HT-29 (cell line): ENCODE measurements around the gene LEKR1. TPM values are rescaled to one million over a fixed set of nuclear protein-coding genes. Genes with fewer than 3 reads are reported as not detected.

ENCODE experiments used
- DNase-seq: peaks from one replicate; pipeline ENCODE4 v3.0.0-alpha.2; 2015; ENCODE audit warnings: low spot score
- total RNA-seq: library from RNA; depleted of rRNA; stranded (reverse); fragments of >200 nt; shearing (Covaris generic); gene quantifications from 2 replicates; pipeline ENCODE4 v1.2.3, GENCODE V29; 2014

Gene LEKR1
- total RNA-seq, 1 experiment from 2014 or later, result 3.1 TPM

DNA sequence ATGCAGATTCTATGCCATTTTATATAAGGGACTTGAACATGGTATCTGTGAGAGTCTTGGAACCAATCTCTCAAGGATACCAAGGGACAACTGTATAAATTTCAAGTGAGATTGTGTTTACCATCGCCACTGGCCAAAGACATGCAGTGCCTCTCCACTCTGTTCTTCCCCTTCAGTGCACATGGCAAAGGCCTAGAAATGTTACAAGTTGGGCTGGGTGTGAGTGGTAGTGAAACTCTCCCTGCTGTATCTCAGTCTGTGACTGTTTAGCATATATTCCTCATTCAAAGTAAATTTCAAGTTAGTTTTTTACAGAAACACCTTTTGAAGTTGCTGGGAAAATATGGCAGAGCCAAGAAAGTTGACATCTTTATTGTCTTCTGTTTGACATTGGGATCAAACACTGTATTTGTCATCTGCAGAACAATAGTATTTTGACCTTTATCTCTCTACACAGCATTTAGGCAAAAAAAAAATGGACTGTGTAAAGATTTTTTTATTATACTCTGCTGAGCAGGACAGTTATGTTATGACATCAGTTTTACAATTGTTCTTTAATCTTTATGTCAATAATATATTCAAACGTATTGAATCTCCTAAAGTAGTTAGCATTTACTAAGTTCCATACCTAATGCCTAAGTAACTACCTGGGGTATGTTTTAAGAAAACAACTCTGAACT, 232.4 kb downstream of the LEKR1 start:
- DNase-seq, result no peak

- no peak for DNase-seq
Measured at GRCh38 chr3:157059181-157059580, 233.0 kb downstream of the LEKR1 start.

DNA sequence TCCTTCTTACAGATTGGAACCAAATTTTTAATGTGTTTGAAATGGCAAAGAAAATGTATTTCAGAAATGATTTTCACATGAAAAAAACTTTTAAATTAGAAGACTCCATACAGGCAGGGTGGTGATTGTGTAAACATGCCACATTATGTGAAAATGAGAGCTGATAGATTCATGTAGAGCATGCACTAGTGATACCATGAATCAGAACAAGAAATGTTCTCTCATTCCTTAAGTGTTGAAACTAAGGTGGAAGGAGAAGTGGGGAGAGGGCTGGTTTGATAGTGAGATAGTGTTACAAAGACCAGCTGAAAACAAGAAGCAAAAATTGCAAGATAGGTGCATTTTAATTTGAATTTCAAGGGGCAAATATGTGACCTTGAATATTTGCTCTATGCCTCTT, 233.5 kb downstream of the LEKR1 start:
- DNase-seq, result no peak

- DNase-seq, result no peak
Measured at GRCh38 chr3:157061265-157061664, 235.1 kb downstream of the LEKR1 start.

GRCh38 chr3:157063469-157063868, 237.3 kb downstream of the LEKR1 start:
- DNase-seq, result no peak

GRCh38 chr3:157063926-157064325, 237.8 kb downstream of the LEKR1 start:
- no peak for DNase-seq

- DNase-seq, result no peak
Measured at GRCh38 chr3:157064402-157064801, 238.2 kb downstream of the LEKR1 start.

DNA sequence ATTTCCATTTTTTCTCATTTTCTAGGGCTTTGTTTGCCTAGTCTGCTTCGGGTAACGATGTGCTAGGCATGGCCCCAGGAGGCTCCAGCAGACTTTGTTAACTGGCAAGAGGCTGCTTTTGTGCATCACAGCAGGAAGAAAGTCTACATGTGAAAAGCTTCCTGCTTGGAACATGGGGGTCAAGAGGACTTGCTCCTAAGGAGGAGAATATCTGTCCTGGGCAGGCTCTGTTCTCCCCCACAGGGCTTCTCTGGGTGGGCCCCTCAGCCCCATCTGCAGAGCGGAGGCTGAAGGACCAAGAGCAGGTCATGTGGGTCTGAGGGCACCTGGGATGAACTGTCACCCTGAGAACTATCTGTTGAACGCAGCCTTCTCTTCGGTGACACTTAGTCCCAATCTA, 239.0 kb downstream of the LEKR1 start:
- DNase-seq, result no peak

DNA sequence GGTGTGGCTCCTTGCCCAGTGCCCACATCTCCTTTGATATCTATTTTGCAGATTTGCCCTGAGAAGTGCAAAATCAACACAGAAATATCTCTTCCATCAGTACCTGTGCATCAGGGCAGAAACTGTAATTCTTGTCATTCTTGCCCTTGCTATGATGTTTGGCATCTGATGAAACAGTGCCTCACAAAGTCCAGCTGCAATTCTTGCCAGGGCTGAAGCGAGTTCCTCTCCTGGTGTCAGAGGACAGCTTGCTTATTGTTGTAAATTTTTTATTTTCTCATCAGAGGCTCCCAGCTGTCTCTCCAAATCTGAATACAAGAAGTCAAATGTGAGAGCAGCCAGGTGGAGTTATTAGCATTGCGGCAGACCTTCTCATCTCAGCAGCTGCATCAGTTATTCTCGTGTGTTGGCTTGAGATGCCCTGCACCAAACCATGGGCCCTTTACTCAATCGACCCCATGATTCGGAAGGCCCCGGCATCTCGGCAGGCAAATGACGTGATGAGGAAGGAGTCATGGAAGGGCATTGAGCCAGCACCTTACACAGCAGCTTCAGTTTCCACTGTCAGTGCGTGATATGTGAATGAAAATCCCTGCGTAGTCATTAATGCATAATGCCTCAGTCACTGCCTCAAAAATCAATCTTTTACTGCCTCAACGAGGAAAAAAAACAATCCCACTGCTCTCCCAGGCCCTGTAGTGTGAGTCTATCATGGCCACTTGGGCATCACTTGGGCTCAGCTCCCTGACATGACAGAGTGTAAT, 240.4 kb downstream of the LEKR1 start:
- DNase-seq, result no peak

DNA sequence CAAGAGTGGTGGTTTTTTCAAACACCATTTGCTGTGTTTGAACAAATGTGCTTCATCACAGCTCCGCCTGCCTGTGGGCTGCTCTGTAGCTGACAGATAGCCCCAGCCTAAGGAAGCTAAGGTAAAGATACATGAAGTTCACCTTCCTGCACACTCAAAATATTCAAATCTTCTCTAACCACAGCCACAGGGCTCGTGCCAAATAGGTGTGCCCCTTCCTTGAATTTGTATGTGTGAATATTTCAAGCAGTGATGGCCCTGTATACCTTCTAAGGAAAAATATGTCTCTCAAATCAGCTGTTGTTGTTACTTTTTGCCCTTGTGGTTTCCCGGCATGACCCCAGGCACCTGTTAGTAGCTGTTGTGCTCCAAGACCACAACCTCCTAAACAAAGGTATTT, 241.0 kb downstream of the LEKR1 start:
- DNase-seq, result no peak

DNA sequence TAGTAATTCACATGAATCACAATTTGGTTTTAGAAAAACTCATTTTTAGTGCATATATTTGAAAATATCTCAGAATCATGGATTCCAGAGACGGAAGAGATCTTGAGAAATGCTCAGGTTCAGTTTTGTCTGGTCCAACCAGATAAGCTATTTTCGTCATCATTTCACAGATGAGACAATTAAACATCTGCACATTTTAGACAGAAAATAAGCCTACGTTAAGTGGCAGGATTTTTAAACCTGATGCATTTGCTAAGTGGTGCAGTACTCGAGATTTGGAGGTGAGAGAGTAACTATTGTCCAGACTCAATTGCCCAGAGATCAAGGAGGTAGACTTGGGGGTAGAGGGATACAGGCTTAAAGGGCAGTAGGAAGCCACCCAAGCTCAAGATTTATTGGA, 243.3 kb downstream of the LEKR1 start:
- DNase-seq, result no peak

DNA sequence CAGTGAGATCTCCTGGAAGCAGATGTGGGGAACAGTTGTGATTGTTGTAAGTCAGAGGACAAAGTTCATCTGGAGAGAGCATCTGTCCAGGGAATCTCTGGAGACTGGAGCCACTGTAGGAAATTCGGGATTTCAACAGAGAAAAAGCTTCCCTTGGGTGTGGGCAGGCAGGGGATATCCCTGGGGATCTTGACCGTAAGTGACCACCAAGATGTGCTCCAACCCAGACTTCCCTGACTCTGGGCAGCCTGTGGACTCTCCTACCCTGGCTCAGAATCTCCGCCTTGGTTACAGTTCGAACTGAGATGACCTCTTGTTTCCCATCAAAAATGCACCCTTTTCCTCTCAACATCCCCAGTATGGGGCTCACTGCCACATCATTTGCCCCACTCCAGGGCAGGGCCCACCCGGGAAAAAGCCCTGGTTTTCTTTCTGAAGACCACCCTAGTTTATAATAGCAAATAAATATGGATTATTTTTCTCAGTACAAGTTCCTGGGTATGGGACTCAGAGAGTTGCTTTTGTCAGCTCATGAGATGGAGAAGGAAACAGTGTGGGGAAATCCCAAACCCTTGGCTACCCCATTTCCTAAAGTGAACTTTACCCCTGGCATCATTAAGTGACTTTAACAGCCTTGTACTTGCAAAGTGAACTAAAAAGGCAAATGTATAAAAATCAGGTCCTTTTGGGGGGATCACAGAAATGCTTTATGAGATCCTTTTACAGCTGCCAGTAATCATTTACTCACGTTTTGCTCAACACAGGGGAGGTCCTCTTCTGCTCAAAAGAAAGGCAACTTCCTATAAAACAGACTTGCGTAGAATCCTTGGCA, 243.9 kb downstream of the LEKR1 start:
- no peak for DNase-seq

DNA sequence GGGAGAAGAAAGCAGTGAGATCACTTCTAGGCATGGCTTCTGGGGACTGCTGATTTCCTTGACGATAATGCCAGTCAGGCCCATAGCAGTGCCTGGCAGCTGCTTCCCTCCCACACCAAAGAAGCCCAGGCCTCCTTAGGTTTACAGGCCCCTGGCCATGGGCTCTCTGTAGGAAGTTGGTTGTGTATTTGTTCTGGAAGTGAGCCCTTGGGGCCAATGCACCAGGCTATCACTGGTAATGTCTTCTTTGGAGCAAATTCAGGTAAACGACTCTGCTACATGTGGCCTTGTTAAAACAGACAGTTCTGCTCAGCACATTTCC, 244.5 kb downstream of the LEKR1 start:
- DNase-seq, result no peak

DNA sequence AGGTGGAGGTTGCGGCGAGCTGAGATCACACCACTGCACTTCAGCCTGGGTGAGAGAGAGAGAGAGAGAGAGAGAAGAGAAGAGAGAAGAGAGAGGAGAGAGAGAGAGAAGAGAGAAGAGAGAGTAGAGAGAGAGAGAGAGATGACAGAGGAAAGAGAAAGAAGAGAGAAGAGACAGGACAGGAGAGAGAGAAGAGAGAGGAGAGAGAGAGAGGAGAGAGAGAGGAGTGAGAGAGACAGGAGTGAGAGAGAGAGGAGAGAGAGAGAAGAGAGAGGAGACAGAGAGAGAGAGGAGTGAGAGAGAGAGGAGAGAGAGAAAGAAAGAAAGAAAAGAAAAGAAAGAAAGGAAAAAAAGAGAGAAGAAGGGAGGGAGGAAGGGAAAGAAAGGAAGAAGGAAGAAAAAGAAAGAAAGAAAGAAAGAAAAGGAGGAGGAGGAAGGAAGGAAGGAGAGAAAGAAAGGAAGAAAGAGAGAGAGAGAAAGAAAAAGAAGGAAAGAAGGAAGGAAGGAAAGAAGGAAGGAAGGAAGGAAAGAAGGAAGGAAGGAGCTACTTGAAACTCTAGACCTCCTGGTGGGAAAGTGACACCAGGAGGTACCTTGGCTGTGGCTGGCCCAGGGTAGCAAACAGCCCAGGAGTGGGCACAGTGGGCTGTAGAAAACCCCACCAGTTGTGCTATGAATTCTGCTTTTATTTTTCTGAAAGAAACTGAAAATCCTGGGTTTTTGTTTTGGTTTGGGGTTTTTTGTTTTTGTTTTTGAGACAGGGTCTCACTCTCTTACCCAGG, 245.8 kb downstream of the LEKR1 start:
- no peak for DNase-seq

- DNase-seq, result peak; percentile 36
Measured at GRCh38 chr3:157073810-157074209, 247.7 kb downstream of the LEKR1 start.

GRCh38 chr3:157074490-157074889, 248.3 kb downstream of the LEKR1 start:
- DNase-seq, result no peak

- no peak for DNase-seq
Measured at GRCh38 chr3:157074981-157075380, 248.8 kb downstream of the LEKR1 start.

- no peak for DNase-seq
Measured at GRCh38 chr3:157075693-157076420, 249.7 kb downstream of the LEKR1 start.

- DNase-seq, result no peak
Measured at GRCh38 chr3:157077565-157077991, 251.4 kb downstream of the LEKR1 start.

GRCh38 chr3:157078131-157078810, 252.1 kb downstream of the LEKR1 start:
- DNase-seq, result no peak
